Testis (tissue), 3 donors: ENCODE measurements around the gene SMIM24. TPM values are rescaled to one million over a fixed set of nuclear protein-coding genes. Genes with fewer than 3 reads are reported as not detected.

Source experiments
- DNase-seq: peaks from one replicate; pipeline ENCODE4 v3.0.0-alpha.2; 2019
- H3K27ac ChIP-seq, 2 donors: fragments of 200-600 bp; sonication (generic); one replicate each; pipeline ENCODE4 v1.5.1; 2019
- H3K27me3 ChIP-seq: fragments of 200-600 bp; sonication (generic); one replicate; pipeline ENCODE4 v1.5.1; 2019
- H3K36me3 ChIP-seq: fragments of 200-600 bp; sonication (generic); one replicate; pipeline ENCODE4 v1.5.1; 2017; ENCODE audit warnings: low read depth; ENCODE audit errors: missing control alignments
- H3K4me1 ChIP-seq: fragments of 200-600 bp; sonication (generic); one replicate; pipeline ENCODE4 v1.5.1; 2019
- H3K4me3 ChIP-seq, 2 donors: fragments of 200-600 bp; sonication (generic); one replicate each; pipeline ENCODE4 v1.5.1; 2017 to 2019
- H3K9me3 ChIP-seq: fragments of 200-600 bp; sonication (generic); one replicate; pipeline ENCODE4 v1.5.1; 2017
- POLR2A ChIP-seq: fragments of 450-650 bp; IDR thresholded peaks from one replicate; pipeline ENCODE4 v1.6.1; 2017; ENCODE audit warnings: antibody characterized with exemption, mild to moderate bottlenecking, moderate library complexity
- WGBS, 2 donors: methylation state at CpG; one replicate each; pipeline ENCODE4 v1.1.5; 2018; 5-methylcytosine and 5-hydroxymethylcytosine counted together
- intact Hi-C: fragments of 100-400 bp; cut with DNase I; formaldehyde crosslinking; loops from one replicate; pipeline ENCODE4 v1.15.1; 2023; ENCODE audit warnings: low total_unique reads
- polyA plus RNA-seq: library from polyadenylated mRNA; stranded (reverse); fragments of 350-450 nt; fragmentation: Illumina TruSeq; extraction: RNeasy Lipid Tissue Mini Kit (QIAGEN cat#74804); gene quantifications from one replicate; pipeline ENCODE4 v1.2.3, GENCODE V29; 2014; ENCODE audit warnings: low read depth, low replicate concordance; ENCODE audit not compliant: insufficient read depth
- total RNA-seq, 2 donors: library from RNA; depleted of rRNA; stranded (reverse); fragments of >200 nt; gene quantifications; one replicate each; pipeline ENCODE4 v1.2.3, GENCODE V29; 2016
- TF ChIP-seq, protein P1 (sequence below), 3 experiments: fragments of 450-650 bp in 2 of 3; fragments of 200-600 bp in 1 of 3; sonication (generic) in 1 of 3; IDR thresholded peaks; one replicate each; pipeline ENCODE4 v1.5.1; 2016 to 2019; ENCODE audit warnings: antibody characterized with exemption in 3 of 3, mild to moderate bottlenecking in 2 of 3, moderate library complexity in 1 of 3

The SMIM24 gene
- total and polyA plus RNA-seq, 3 donors from 2014 or later = 1.3 to 10.1 (median 3.1) TPM

- DNase-seq = no peak
- no peaks in the 10 kb centered on the region for H3K9me3 ChIP-seq
- H3K27ac ChIP-seq = no peak overlapping the region
- H3K36me3 ChIP-seq = no peaks in the 10 kb centered on the region
- no peaks in the 10 kb centered on the region for H3K27me3 ChIP-seq
- TF ChIP-seq POLR2A = no peak
- TF ChIP-seq, protein P1, sequence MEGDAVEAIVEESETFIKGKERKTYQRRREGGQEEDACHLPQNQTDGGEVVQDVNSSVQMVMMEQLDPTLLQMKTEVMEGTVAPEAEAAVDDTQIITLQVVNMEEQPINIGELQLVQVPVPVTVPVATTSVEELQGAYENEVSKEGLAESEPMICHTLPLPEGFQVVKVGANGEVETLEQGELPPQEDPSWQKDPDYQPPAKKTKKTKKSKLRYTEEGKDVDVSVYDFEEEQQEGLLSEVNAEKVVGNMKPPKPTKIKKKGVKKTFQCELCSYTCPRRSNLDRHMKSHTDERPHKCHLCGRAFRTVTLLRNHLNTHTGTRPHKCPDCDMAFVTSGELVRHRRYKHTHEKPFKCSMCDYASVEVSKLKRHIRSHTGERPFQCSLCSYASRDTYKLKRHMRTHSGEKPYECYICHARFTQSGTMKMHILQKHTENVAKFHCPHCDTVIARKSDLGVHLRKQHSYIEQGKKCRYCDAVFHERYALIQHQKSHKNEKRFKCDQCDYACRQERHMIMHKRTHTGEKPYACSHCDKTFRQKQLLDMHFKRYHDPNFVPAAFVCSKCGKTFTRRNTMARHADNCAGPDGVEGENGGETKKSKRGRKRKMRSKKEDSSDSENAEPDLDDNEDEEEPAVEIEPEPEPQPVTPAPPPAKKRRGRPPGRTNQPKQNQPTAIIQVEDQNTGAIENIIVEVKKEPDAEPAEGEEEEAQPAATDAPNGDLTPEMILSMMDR (IDR thresholded peaks at IDR 0.05) = no peak
- H3K4me3 ChIP-seq = no peak overlapping the region
- H3K4me1 ChIP-seq = no peaks in the 10 kb centered on the region
- 28 to 34% methylated on average over 24 to 27 of the region's 27 CpGs for WGBS, 2 donors
- intact Hi-C loops = no loop called here
These were observed 1.7 kb downstream of the SMIM24 start for GRCh38 chr19:3478409-3479176.

- intact Hi-C loops = no loop called here
- Histone ChIP-seq H3K27ac (no peak overlapping the region), H3K4me3 (no peak overlapping the region), H3K36me3 (no peaks in the 10 kb centered on the region), H3K4me1 (no peaks in the 10 kb centered on the region), H3K27me3 (no peaks in the 10 kb centered on the region), H3K9me3 (no peaks in the 10 kb centered on the region)
- DNase-seq = no peak
- no peak for TF ChIP-seq POLR2A
- TF ChIP-seq, protein P1 (IDR thresholded peaks at IDR 0.05) = no peak
- WGBS, 2 donors = 88 to 90% methylated on average over 2 of the region's 2 CpGs
These were observed 2.4 kb downstream of the SMIM24 start for GRCh38 chr19:3477951-3478350.

DNA sequence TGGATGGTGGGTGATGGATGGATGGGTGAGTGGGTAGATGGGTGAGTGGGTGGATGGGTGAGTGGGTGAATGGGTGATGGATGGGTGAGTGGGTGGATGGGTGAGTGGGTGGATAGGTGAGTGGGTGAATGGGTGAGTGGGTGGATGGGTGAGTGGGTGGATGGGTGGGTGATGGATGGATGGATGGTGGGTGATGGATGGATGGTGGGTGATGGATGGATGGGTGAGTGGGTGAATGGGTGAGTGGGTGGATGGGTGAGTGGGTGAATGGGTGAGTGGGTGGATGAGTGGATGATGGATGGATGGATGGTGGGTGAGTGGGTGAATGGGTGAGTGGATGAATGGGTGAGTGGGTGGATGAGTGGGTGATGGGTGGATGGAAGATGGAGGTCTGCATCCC, 2.8 kb downstream of the SMIM24 start:
- Histone ChIP-seq H3K9me3 (no peaks in the 10 kb centered on the region), H3K27ac (no peak overlapping the region), H3K4me1 (no peaks in the 10 kb centered on the region), H3K36me3 (no peaks in the 10 kb centered on the region), H3K4me3 (no peak overlapping the region), H3K27me3 (no peaks in the 10 kb centered on the region)
- intact Hi-C loops = no loop called here
- TF ChIP-seq, protein P1 (IDR thresholded peaks at IDR 0.05) = no peak
- TF ChIP-seq POLR2A = no peak
- DNase-seq = no peak

DNA sequence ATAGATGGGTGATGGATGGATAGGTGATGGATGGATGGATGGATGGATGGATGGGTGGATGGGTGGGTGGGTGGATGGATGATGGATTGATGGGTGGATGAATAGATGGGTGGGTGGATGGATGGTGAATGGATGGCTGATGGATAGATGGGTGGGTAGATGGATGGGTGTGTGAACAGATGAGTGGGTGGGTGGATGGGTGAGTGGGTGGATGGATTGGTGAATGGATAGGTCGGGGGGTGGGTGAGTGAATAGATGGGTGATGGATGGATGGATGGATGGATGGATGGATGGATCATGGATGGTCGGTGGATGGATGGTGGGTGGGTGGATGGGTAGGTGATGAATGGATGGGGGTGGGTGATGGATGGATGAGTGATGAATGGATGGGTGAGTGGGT, 3.5 kb downstream of the SMIM24 start:
- TF ChIP-seq POLR2A = no peak
- TF ChIP-seq, protein P1 (IDR thresholded peaks at IDR 0.05) = no peak
- WGBS, 2 donors = 78 to 85% methylated on average over 2 of the region's 2 CpGs
- no peaks in the 10 kb centered on the region for H3K4me1 ChIP-seq
- H3K4me3 ChIP-seq = no peak overlapping the region
- DNase-seq = no peak
- H3K27me3 ChIP-seq = no peaks in the 10 kb centered on the region
- no peaks in the 10 kb centered on the region for H3K9me3 ChIP-seq
- intact Hi-C loops = no loop called here
- H3K36me3 ChIP-seq = no peaks in the 10 kb centered on the region
- H3K27ac ChIP-seq = no peak overlapping the region

- Histone ChIP-seq H3K9me3 (no peaks in the 10 kb centered on the region), H3K4me1 (no peaks in the 10 kb centered on the region), H3K36me3 (no peaks in the 10 kb centered on the region), H3K4me3 (no peak overlapping the region), H3K27me3 (no peaks in the 10 kb centered on the region), H3K27ac (no peak overlapping the region)
- WGBS, 2 donors = 85 to 87% methylated on average over 4 of the region's 4 CpGs
- intact Hi-C loops = no loop called here
- DNase-seq = no peak
- TF ChIP-seq, protein P1 (IDR thresholded peaks at IDR 0.05) = no peak
- TF ChIP-seq POLR2A = no peak
These were observed 4.9 kb downstream of the SMIM24 start for GRCh38 chr19:3475449-3475848.
